HepG2 (cell line): ENCODE results near the gene SNX27. TPM values are rescaled to one million over a fixed set of nuclear protein-coding genes. Genes with fewer than 3 reads are reported as not detected.
A peak's percentile ranks its signal among the peaks of the same experiment; 100 is the strongest.

Source experiments
- ARNT ChIP-seq: fragments of 450-650 bp; IDR thresholded peaks from 2 replicates; pipeline ENCODE4 v1.6.1; 2017
- CEBPB ChIP-seq: IDR thresholded peaks from 2 replicates; pipeline ENCODE4 v1.6.1; 2011; ENCODE audit warnings: low read depth, low read length, improper control_type of control experiment, borderline replicate concordance
- FUBP1 ChIP-seq: sonication (generic); formaldehyde crosslinking; IDR thresholded peaks from 2 replicates; pipeline ENCODE4 v1.5.1; 2020; ENCODE audit warnings: missing genetic modification reagents, mild to moderate bottlenecking, borderline replicate concordance
- HMG20A ChIP-seq: IDR thresholded peaks from 2 replicates; pipeline ENCODE4 v1.6.1; 2016; ENCODE audit warnings: borderline replicate concordance
- LRRFIP1 ChIP-seq: sonication (generic); formaldehyde crosslinking; conservative IDR thresholded peaks from 2 replicates; pipeline ENCODE4 v1.4.0; 2020; ENCODE audit warnings: missing genetic modification reagents
- NFIC ChIP-seq: IDR thresholded peaks from 2 replicates; pipeline ENCODE4 v1.6.1; 2012; ENCODE audit warnings: mild to moderate bottlenecking, low read length, inconsistent platforms
- NFYB ChIP-seq: sonication (generic); formaldehyde crosslinking; IDR thresholded peaks from 2 replicates; pipeline ENCODE4 v1.4.0; 2020; ENCODE audit warnings: missing genetic modification reagents
- NRL ChIP-seq: sonication (generic); formaldehyde crosslinking; IDR thresholded peaks from 2 replicates; pipeline ENCODE4 v1.5.0; 2020; ENCODE audit warnings: missing genetic modification reagents, mild to moderate bottlenecking, moderate library complexity, borderline replicate concordance
- POGK ChIP-seq: sonication (generic); formaldehyde crosslinking; conservative IDR thresholded peaks from 2 replicates; pipeline ENCODE4 v1.8.0; 2022; ENCODE audit warnings: mild to moderate bottlenecking, moderate library complexity, missing genetic modification reagents
- PPARG ChIP-seq: conservative IDR thresholded peaks from 2 replicates; pipeline ENCODE4 v1.6.1; 2016; ENCODE audit warnings: missing biosample characterization, missing genetic modification reagents
- RFXAP ChIP-seq: sonication (generic); formaldehyde crosslinking; IDR thresholded peaks from 2 replicates; pipeline ENCODE4 v1.4.0; 2020; ENCODE audit warnings: missing genetic modification reagents, borderline replicate concordance
- SOX13 ChIP-seq, 3 experiments: fragments of 450-650 bp in 1 of 3; sonication (generic) in 1 of 3; formaldehyde crosslinking in 1 of 3; IDR thresholded peaks in 2 of 3; conservative IDR thresholded peaks in 1 of 3; 2 replicates each; pipeline versions ENCODE4 v1.5.0 to v1.6.1; 2016 to 2020; ENCODE audit warnings: antibody characterized with exemption in 1 of 3, mild to moderate bottlenecking in 1 of 3, missing compliant biosample characterization in 1 of 3, missing genetic modification reagents in 1 of 3, moderate library complexity in 1 of 3
- YY1 ChIP-seq: IDR thresholded peaks from 2 replicates; pipeline ENCODE4 v1.6.1; 2011; ENCODE audit warnings: low read length, low read depth, moderate library complexity, mild to moderate bottlenecking; ENCODE audit not compliant: insufficient read depth, insufficient replicate concordance
- ZBTB1 ChIP-seq: sonication (generic); formaldehyde crosslinking; IDR thresholded peaks from 2 replicates; pipeline ENCODE4 v1.4.0; 2020; ENCODE audit warnings: missing genetic modification reagents, borderline replicate concordance
- ZFP1 ChIP-seq: IDR thresholded peaks from 2 replicates; pipeline ENCODE4 v1.6.1; 2016
- ZFP36L1 ChIP-seq: sonication (generic); formaldehyde crosslinking; IDR thresholded peaks from 2 replicates; pipeline ENCODE4 v1.8.0; 2022; ENCODE audit warnings: mild to moderate bottlenecking, missing genetic modification reagents, moderate library complexity
- ZNF24 ChIP-seq: fragments of 450-650 bp; IDR thresholded peaks from 2 replicates; pipeline ENCODE4 v1.6.1; 2017; ENCODE audit warnings: antibody characterized with exemption, mild to moderate bottlenecking
- ZNF44 ChIP-seq: sonication (generic); formaldehyde crosslinking; IDR thresholded peaks from 2 replicates; pipeline ENCODE4 v1.5.1; 2020; ENCODE audit warnings: mild to moderate bottlenecking, missing genetic modification reagents
- ZNF782 ChIP-seq: sonication (generic); formaldehyde crosslinking; IDR thresholded peaks from 2 replicates; pipeline ENCODE4 v1.4.0; 2020; ENCODE audit warnings: missing genetic modification reagents, mild to moderate bottlenecking, borderline replicate concordance
- polyA plus RNA-seq, 8 experiments: library from polyadenylated mRNA; depleted of rRNA in 3 of 8; stranded (reverse) in 7 of 8; unstranded in 1 of 8; fragments of >200 nt; fragmentation: Illumina TruSeq in 4 of 8; extraction: Trizol in 4 of 8; gene quantifications; 2 replicates each; pipeline versions ENCODE4 v1.2.1 to v1.2.3, GENCODE V29; 2011 to 2016; ENCODE audit warnings: low read depth in 4 of 8, missing spikeins in 1 of 8, mixed read lengths in 1 of 8; ENCODE audit not compliant: insufficient read depth in 1 of 8
- total RNA-seq, 5 experiments: library from RNA; depleted of rRNA; stranded (reverse); fragments of >200 nt; fragmentation: Illumina TruSeq; extraction: Trizol; gene quantifications; 2 replicates each; pipeline ENCODE4 v1.2.3, GENCODE V29; 2016; ENCODE audit warnings: low read depth in 1 of 5
- TF ChIP-seq, protein P1 (sequence below): sonication (generic); formaldehyde crosslinking; IDR thresholded peaks from 2 replicates; pipeline ENCODE4 v1.4.0; 2020; ENCODE audit warnings: missing genetic modification reagents
- TF ChIP-seq, protein P2 (sequence below): sonication (generic); formaldehyde crosslinking; IDR thresholded peaks from 2 replicates; pipeline ENCODE4 v1.5.0; 2020; ENCODE audit warnings: missing genetic modification reagents, mild to moderate bottlenecking, borderline replicate concordance

SNX27 gene
- total and polyA plus RNA-seq, 2 of the 13 experiments (the other 11 are each of a cell fraction or from before 2014, with no cell fraction given), result 14.4 to 17.8 TPM

- TF ChIP-seq, protein P1, sequence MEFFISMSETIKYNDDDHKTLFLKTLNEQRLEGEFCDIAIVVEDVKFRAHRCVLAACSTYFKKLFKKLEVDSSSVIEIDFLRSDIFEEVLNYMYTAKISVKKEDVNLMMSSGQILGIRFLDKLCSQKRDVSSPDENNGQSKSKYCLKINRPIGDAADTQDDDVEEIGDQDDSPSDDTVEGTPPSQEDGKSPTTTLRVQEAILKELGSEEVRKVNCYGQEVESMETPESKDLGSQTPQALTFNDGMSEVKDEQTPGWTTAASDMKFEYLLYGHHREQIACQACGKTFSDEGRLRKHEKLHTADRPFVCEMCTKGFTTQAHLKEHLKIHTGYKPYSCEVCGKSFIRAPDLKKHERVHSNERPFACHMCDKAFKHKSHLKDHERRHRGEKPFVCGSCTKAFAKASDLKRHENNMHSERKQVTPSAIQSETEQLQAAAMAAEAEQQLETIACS (CRISPR knock-in tag), result no peak
- no peak for TF ChIP-seq ARNT
- TF ChIP-seq, protein P2, sequence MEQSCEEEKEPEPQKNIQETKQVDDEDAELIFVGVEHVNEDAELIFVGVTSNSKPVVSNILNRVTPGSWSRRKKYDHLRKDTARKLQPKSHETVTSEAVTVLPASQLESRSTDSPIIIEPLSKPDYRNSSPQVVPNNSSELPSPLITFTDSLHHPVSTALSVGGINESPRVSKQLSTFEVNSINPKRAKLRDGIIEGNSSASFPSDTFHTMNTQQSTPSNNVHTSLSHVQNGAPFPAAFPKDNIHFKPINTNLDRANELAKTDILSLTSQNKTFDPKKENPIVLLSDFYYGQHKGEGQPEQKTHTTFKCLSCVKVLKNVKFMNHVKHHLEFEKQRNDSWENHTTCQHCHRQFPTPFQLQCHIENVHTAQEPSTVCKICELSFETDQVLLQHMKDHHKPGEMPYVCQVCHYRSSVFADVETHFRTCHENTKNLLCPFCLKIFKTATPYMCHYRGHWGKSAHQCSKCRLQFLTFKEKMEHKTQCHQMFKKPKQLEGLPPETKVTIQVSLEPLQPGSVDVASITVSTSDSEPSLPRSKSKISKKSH, result no peak
- TF ChIP-seq ZNF44 (CRISPR knock-in tag), result 0 out of 2 replicates have a peak, but pooled peaks have one; percentile 32
- peak; percentile 100 for TF ChIP-seq CEBPB
- TF ChIP-seq LRRFIP1 (CRISPR knock-in tag), result no peak
- TF ChIP-seq NFIC, result no peak
- TF ChIP-seq POGK, result no peak
- no peak for TF ChIP-seq YY1
- no peak for TF ChIP-seq ZBTB1
- TF ChIP-seq SOX13 (IDR thresholded peaks at IDR 0.05), result peak; percentile 49; the same call in 1 of the 2 replicates
- TF ChIP-seq SOX13 (CRISPR knock-in tag; conservative IDR thresholded peaks at IDR 0.05 in 1 of 2, IDR thresholded peaks at IDR 0.05 in 1 of 2), result peak in 1 of 2 experiments; percentile 90; a peak in 2 of 4 replicates
- TF ChIP-seq PPARG (CRISPR knock-in tag), result peak; percentile 46; the same call in 1 of the 2 replicates
- no peak for TF ChIP-seq NRL (CRISPR knock-in tag)
- TF ChIP-seq FUBP1, result no peak
- no peak for TF ChIP-seq ZNF24
- TF ChIP-seq ZFP36L1, result no peak
- TF ChIP-seq RFXAP (CRISPR knock-in tag), result no peak
- TF ChIP-seq ZNF782, result no peak
- TF ChIP-seq HMG20A, result no peak
- TF ChIP-seq NFYB (CRISPR knock-in tag), result no peak
- TF ChIP-seq ZFP1 (CRISPR knock-in tag), result no peak
Measured at GRCh38 chr1:151611288-151611790, 511 bp upstream of the SNX27 start (continued).
